GM12878 (cell line): ENCODE results near the gene SAC3D1. TPM values are rescaled to one million over a fixed set of nuclear protein-coding genes. Genes with fewer than 3 reads are reported as not detected.

Experiments used
- ATAC-seq: fragments of 200-7000 bp; cut with Tn5 transposase; 3 replicates; pipeline ENCODE4 v1.9.1; 2020; ENCODE audit warnings: mild to moderate bottlenecking, moderate library complexity
- BruUV-seq: library from RNA; stranded (reverse); fragments of 400-500 nt; replicated peaks from 2 replicates; lab custom pipeline; 2021; lab: Mats Ljungman, UMichigan
- CTCF ChIA-PET: fragments of 300-600 bp; sonication (Branson Sonifier 250); formaldehyde crosslinking; extraction: SDS; loops from one replicate; lab custom pipeline; 2021; ENCODE audit warnings: inconsistent platforms; lab: Yijun Ruan, JAX
- POLR2A ChIA-PET: fragments of 350-600 bp; formaldehyde crosslinking; extraction: SDS; loops from one replicate; lab custom pipeline; 2021; ENCODE audit warnings: inconsistent platforms; lab: Charles Lee
- RAD21 ChIA-PET: fragments of 300-600 bp; sonication (Branson Sonifier 250); formaldehyde crosslinking; loops from one replicate; lab custom pipeline; 2023; ENCODE audit warnings: antibody characterized with exemption; ENCODE audit not compliant: unreplicated experiment; lab: Charles Lee
- SMC1A ChIA-PET: fragments of 300-600 bp; sonication (Branson Sonifier 250); formaldehyde crosslinking; loops from one replicate; lab custom pipeline; 2023; ENCODE audit not compliant: unreplicated experiment, uncharacterized antibody; lab: Charles Lee
- DNase-seq: peaks from one replicate; pipeline ENCODE4 v3.0.0-alpha.2; 2011; ENCODE audit warnings: low read depth, low spot score
- FAIRE-seq: peaks from 3 replicates; lab custom pipeline; 2011; peaks lifted over from hg19 to GRCh38; lab: Jason Lieb, UNC
- H2AFZ ChIP-seq: 2 replicates; pipeline ENCODE4 v1.6.0; 2011; ENCODE audit warnings: low read depth, low read length, control low read depth; ENCODE audit not compliant: control insufficient read depth
- H3K27ac ChIP-seq: 2 replicates; pipeline ENCODE4 v1.5.1; 2011; ENCODE audit warnings: control low read depth; ENCODE audit not compliant: control insufficient read depth, insufficient read depth
- H3K27me3 ChIP-seq, 2 experiments: replicated peaks in 1 of 2; 2 replicates each; pipeline versions ENCODE4 v1.6.0 to v1.6.1; 2011; ENCODE audit warnings: low read length in 1 of 2; ENCODE audit not compliant: control insufficient read depth in 2 of 2, insufficient read depth in 2 of 2
- H3K36me3 ChIP-seq, 2 experiments: 2 replicates each; pipeline ENCODE4 v1.5.1; 2011; ENCODE audit warnings: low read length in 1 of 2; ENCODE audit not compliant: control insufficient read depth in 2 of 2, insufficient read depth in 2 of 2
- H3K4me1 ChIP-seq: 2 replicates; pipeline ENCODE4 v1.6.1; 2011; ENCODE audit warnings: mild to moderate bottlenecking, low read length, moderate library complexity, mixed read lengths; ENCODE audit not compliant: control insufficient read depth, insufficient read depth
- H3K4me2 ChIP-seq: 2 replicates; pipeline ENCODE4 v1.6.0; 2011; ENCODE audit warnings: control low read depth; ENCODE audit not compliant: control insufficient read depth, insufficient read depth
- H3K4me3 ChIP-seq: fragments of 200-600 bp; sonication (generic); 2 replicates; pipeline ENCODE4 v1.5.1; 2016
- H3K79me2 ChIP-seq: 2 replicates; pipeline ENCODE4 v1.6.0; 2011; ENCODE audit warnings: low read length; ENCODE audit not compliant: control insufficient read depth, insufficient read depth
- H3K9ac ChIP-seq: 2 replicates; pipeline ENCODE4 v1.8.0; 2011; ENCODE audit warnings: low read length, control low read depth, mixed read lengths; ENCODE audit not compliant: control insufficient read depth, insufficient read depth
- H3K9me3 ChIP-seq: replicated peaks from 3 replicates; pipeline ENCODE4 v1.5.1; 2011; ENCODE audit warnings: mild to moderate bottlenecking, low read length; ENCODE audit not compliant: control insufficient read depth, insufficient read depth
- H4K20me1 ChIP-seq: 2 replicates; pipeline ENCODE4 v1.6.0; 2011; ENCODE audit not compliant: control insufficient read depth, insufficient read depth
- ATF2 ChIP-seq: IDR thresholded peaks from 2 replicates; pipeline ENCODE4 v1.6.1; 2012; ENCODE audit warnings: low read length, inconsistent platforms
- CBFB ChIP-seq: IDR thresholded peaks from 2 replicates; pipeline ENCODE4 v1.6.1; 2016; ENCODE audit warnings: antibody characterized with exemption, low read depth
- CEBPB ChIP-seq, 2 experiments: fragments of 150-350 bp in 1 of 2; IDR thresholded peaks; 2 replicates each; pipeline ENCODE4 v1.6.1; 2012 to 2014; ENCODE audit warnings: low read depth in 2 of 2, low read length in 2 of 2, borderline replicate concordance in 1 of 2, inconsistent platforms in 1 of 2
- CEBPZ ChIP-seq: fragments of 150-350 bp; IDR thresholded peaks from 2 replicates; pipeline ENCODE4 v1.6.1; 2016; ENCODE audit warnings: low read depth, low read length
- CHD4 ChIP-seq: fragments of 200-600 bp; sonication (generic); IDR thresholded peaks from 2 replicates; pipeline ENCODE4 v1.6.1; 2016; ENCODE audit warnings: mild to moderate bottlenecking
- FOXK2 ChIP-seq: fragments of 450-650 bp; IDR thresholded peaks from 2 replicates; pipeline ENCODE4 v1.6.1; 2017; ENCODE audit warnings: mild to moderate bottlenecking, moderate library complexity
- HDGF ChIP-seq: fragments of 450-650 bp; IDR thresholded peaks from 2 replicates; pipeline ENCODE4 v1.6.1; 2016; ENCODE audit warnings: antibody characterized with exemption
- NR2F1 ChIP-seq: fragments of 450-650 bp; conservative IDR thresholded peaks from 2 replicates; pipeline ENCODE4 v1.6.1; 2017; ENCODE audit warnings: mild to moderate bottlenecking
- RAD51 ChIP-seq: fragments of 450-650 bp; IDR thresholded peaks from 2 replicates; pipeline ENCODE4 v1.6.1; 2016; ENCODE audit warnings: moderate library complexity, mild to moderate bottlenecking, inconsistent platforms
- RB1 ChIP-seq: fragments of 450-650 bp; formaldehyde crosslinking; IDR thresholded peaks from 2 replicates; pipeline ENCODE4 v1.6.1; 2017; ENCODE audit warnings: mild to moderate bottlenecking, borderline replicate concordance
- RUNX3 ChIP-seq: IDR thresholded peaks from 2 replicates; pipeline ENCODE4 v1.6.1; 2012; ENCODE audit warnings: low read length, inconsistent platforms
- SMAD1 ChIP-seq: fragments of 450-650 bp; IDR thresholded peaks from 2 replicates; pipeline ENCODE4 v1.6.1; 2018; ENCODE audit warnings: mild to moderate bottlenecking, low read depth; ENCODE audit not compliant: partially characterized antibody
- TCF3 ChIP-seq: IDR thresholded peaks from 2 replicates; pipeline ENCODE4 v1.6.1; 2012; ENCODE audit warnings: low read depth, mild to moderate bottlenecking, low read length, borderline replicate concordance; ENCODE audit not compliant: insufficient read depth
- WRNIP1 ChIP-seq: IDR thresholded peaks from 2 replicates; pipeline ENCODE4 v1.6.1; 2011; ENCODE audit warnings: low read depth, low read length, improper control_type of control experiment, borderline replicate concordance
- ZBTB33 ChIP-seq: fragments of 450-650 bp; IDR thresholded peaks from 2 replicates; pipeline ENCODE4 v1.6.1; 2017; ENCODE audit warnings: mild to moderate bottlenecking
- WGBS: methylation state at CpG from one replicate; pipeline ENCODE4 v1.1.6; 2016; ENCODE audit warnings: low lambda C conversion rate; ENCODE audit not compliant: insufficient replicate concordance, insufficient coverage; ENCODE audit errors: missing lambda C conversion rate; 5-methylcytosine and 5-hydroxymethylcytosine counted together
- in situ Hi-C: fragments of 300-500 bp; cut with MboI; formaldehyde crosslinking; loops from 9 replicates; pipeline ENCODE4 v1.14.3; 2018; ENCODE audit warnings: mixed read lengths
- intact Hi-C: fragments of 100-400 bp; cut with micrococcal nuclease; formaldehyde crosslinking; loops from one replicate; pipeline ENCODE4 v1.14.2; 2022; ENCODE audit not compliant: unreplicated experiment
- polyA plus RNA-seq, 11 experiments: library from polyadenylated mRNA; depleted of rRNA in 4 of 11; unstranded in 6 of 11; stranded (reverse) in 5 of 11; fragments of >200 nt; fragmentation: Nextera tagmentation in 4 of 11; fragmentation: Illumina TruSeq in 1 of 11; extraction: Ambion mirVana in 4 of 11; extraction: Trizol in 1 of 11; gene quantifications; 1 replicate in 1 of 11; 2 replicates in 10 of 11; pipeline versions ENCODE4 v1.2.1 to v1.2.3, GENCODE V29; 2011 to 2016; ENCODE audit warnings: inconsistent platforms in 2 of 11, missing spikeins in 2 of 11, low read depth in 1 of 11
- total RNA-seq, 4 experiments: library from RNA; depleted of rRNA in 3 of 4; stranded (reverse); fragments of >200 nt in 3 of 4; fragmentation: Illumina TruSeq in 1 of 4; extraction: Trizol in 1 of 4; gene quantifications; 2 replicates each; pipeline versions ENCODE4 v1.2.1 to v1.2.3, GENCODE V29; 2013 to 2021

The SAC3D1 gene
- total and polyA plus RNA-seq, 10 of the 15 experiments (the other 5 are each of a cell fraction or from before 2014, with no cell fraction given), result 0.16 to 44.6 (median 12.1) TPM

GRCh38 chr11:65053827-65054508 is 13.0 kb downstream of the SAC3D1 start:
- Histone ChIP-seq H4K20me1 (no peaks in the 10 kb centered on the region), H3K36me3 (no peaks in the 10 kb centered on the region), H3K27me3 (no peaks in the 10 kb centered on the region), H3K9ac (no peak overlapping the region), H3K79me2 (no peaks in the 10 kb centered on the region), H3K27ac (peak overlapping the region; percentile 7; the same call in 1 of the 2 replicates), H2AFZ (peak overlapping the region; percentile 20; the same call in 1 of the 2 replicates), H3K4me2 (peak overlapping the region; percentile 52), H3K9me3 (no peaks in the 10 kb centered on the region), H3K4me3 (peak overlapping the region; percentile 19; the same call in 1 of the 2 replicates), H3K4me1 (peaks cover 37% of the 10 kb centered on the region)
- ATAC-seq (peak; percentile 18), DNase-seq (no peak), FAIRE-seq (no peak)
- ChIA-PET POLR2A (interaction anchor here (0.9 to 1.9 kb wide), 3 partner anchors 13 to 136 kb away, joined by 3 to 6 read pairs (median 4); partner anchors contain the start of gene SAC3D1), CTCF (interaction anchor here (0.9 to 1.0 kb wide), 2 partner anchors 13 to 68 kb away, joined by 3 to 5 read pairs; partner anchors contain the start of genes FAU and MRPL49), SMC1A (interaction anchor here (1.3 kb wide), 1 partner anchor 25 kb away, joined by 5 read pairs; no protein-coding TSS in a partner anchor), RAD21 (no interaction called here)
- intact Hi-C loops, result no loop called here
- BruUV-seq, result no TSS peak
- in situ Hi-C loops, result no loop called here
- WGBS, result 8% methylated on average over 8 of the region's 8 CpGs
- TF ChIP-seq CHD4 (no peak), CBFB (no peak), RUNX3 (0 out of 2 replicates have a peak, but pooled peaks have one; percentile 35), NR2F1 (no peak), FOXK2 (no peak), RB1 (no peak), WRNIP1 (no peak), SMAD1 (no peak), TCF3 (0 out of 2 replicates have a peak, but pooled peaks have one; percentile 52), ATF2 (no peak), HDGF (0 out of 2 replicates have a peak, but pooled peaks have one; percentile 29), CEBPB (IDR thresholded peaks at IDR 0.05; ENCODE audit: borderline replicate concordance in 1 of 2, low read depth in 2 of 2, low read length in 2 of 2) (no peak), CEBPZ (no peak), ZBTB33 (no peak), RAD51 (no peak)
